ENCODE results near the gene SMCP.

GRCh38 chr1:152870831-152871730, 7.0 kb upstream of the SMCP start:
- TF ChIP-seq CTCF (IDR thresholded peaks at IDR 0.05) (peak; percentile 55), CHD2 (IDR thresholded peaks at IDR 0.05; ENCODE audit: low read length, partially characterized antibody) (no peak), RCOR1 (IDR thresholded peaks at IDR 0.05; ENCODE audit: low read depth, low read length) (no peak), USF2 (IDR thresholded peaks at IDR 0.05) (no peak), RFX5 (IDR thresholded peaks at IDR 0.05) (no peak), RAD21 (conservative IDR thresholded peaks at IDR 0.05 in 1 of 2, IDR thresholded peaks at IDR 0.05 in 1 of 2) (peak; percentile 54 to 59), POLR2A (IDR thresholded peaks at IDR 0.05; ENCODE audit: low read length) (no peak), RARB (CRISPR knock-in tag; IDR thresholded peaks at IDR 0.05) (no peak), HMGXB4 (CRISPR knock-in tag; IDR thresholded peaks at IDR 0.05; ENCODE audit: borderline replicate concordance) (no peak)

Data from A549 (cell line).